HUDEP-2 (cell line): ENCODE measurements around the gene PTGR2.
"Not testable (repeated sequence)": the region's sequence is repeated elsewhere in the genome, so short reads cannot be mapped to it uniquely, and the experiment has no call there.

ENCODE experiments used
- DNase-seq, 76 experiments: peaks; one replicate each; lab custom pipeline; 2025; ENCODE audit not compliant: unreplicated experiment in 76 of 76; lab: John Stamatoyannopoulos, UW

The PTGR2 gene

GRCh38 chr14:73879027-73879426, 27.4 kb downstream of the PTGR2 start:
- DNase-seq, result no peak

GRCh38 chr14:73884438-73885190, 33.0 kb downstream of the PTGR2 start:
- DNase-seq, result no peak

GRCh38 chr14:73886449-73887317, 35.1 kb downstream of the PTGR2 start, which contains the start of gene ZNF410:
Gene ZNF410 (plus strand): TSS chr14:73886859. CDS start chr14:73892176, 5,317 bp downstream.
- DNase-seq, result peak; percentile 42 to 96 (median 92)

GRCh38 chr14:73887318-73887616, 35.6 kb downstream of the PTGR2 start:
- DNase-seq, result peak in 1 of 76 experiments; percentile 33

GRCh38 chr14:73887694-73888459, 36.2 kb downstream of the PTGR2 start:
- no peak for DNase-seq

GRCh38 chr14:73888460-73888725, 36.8 kb downstream of the PTGR2 start:
- DNase-seq, result no peak

- no peak for DNase-seq
These were observed 37.3 kb downstream of the PTGR2 start for GRCh38 chr14:73888971-73889370.

- no peak for DNase-seq
These were observed 37.7 kb downstream of the PTGR2 start for GRCh38 chr14:73889376-73889775.

GRCh38 chr14:73894180-73894687, 42.6 kb downstream of the PTGR2 start:
- not testable (repeated sequence) for DNase-seq

GRCh38 chr14:73895939-73896338, 44.3 kb downstream of the PTGR2 start:
- no peak for DNase-seq

- DNase-seq, result no peak
These were observed 44.9 kb downstream of the PTGR2 start for GRCh38 chr14:73896521-73896920.

GRCh38 chr14:73903028-73903427, 51.4 kb downstream of the PTGR2 start:
- no peak for DNase-seq

- DNase-seq, result no peak
These were observed 58.0 kb downstream of the PTGR2 start for GRCh38 chr14:73909681-73910080.

GRCh38 chr14:73913256-73913655, 61.6 kb downstream of the PTGR2 start:
- DNase-seq, result no peak

GRCh38 chr14:73916324-73916723, 64.7 kb downstream of the PTGR2 start:
- DNase-seq, result no peak

- not testable (repeated sequence) for DNase-seq
These were observed 67.8 kb downstream of the PTGR2 start for GRCh38 chr14:73919457-73919856.

- no peak for DNase-seq
These were observed 72.7 kb downstream of the PTGR2 start for GRCh38 chr14:73924337-73924736.
